ENCODE data around the gene SPC24.
"Not testable (repeated sequence)": the region's sequence is repeated elsewhere in the genome, so short reads cannot be mapped to it uniquely, and the experiment has no call there.

SPC24 gene

DNA sequence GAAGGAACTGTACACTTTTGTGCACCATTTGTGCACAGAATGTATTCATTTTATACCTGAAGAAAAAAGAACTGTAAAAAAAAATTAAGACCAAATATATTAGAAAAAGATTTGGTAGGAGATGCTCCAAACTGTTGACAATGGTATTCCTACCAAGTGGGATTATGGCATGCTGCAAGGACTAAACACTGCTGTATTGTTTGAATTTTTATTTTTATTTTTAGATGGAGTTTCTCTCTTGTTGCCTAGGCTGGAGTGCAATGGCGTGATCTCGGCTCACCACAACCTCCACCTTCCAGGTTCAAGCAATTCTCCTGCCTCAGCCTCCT is 4.8 kb upstream of the SPC24 start:
- DNase-seq = not testable (repeated sequence)

DNA sequence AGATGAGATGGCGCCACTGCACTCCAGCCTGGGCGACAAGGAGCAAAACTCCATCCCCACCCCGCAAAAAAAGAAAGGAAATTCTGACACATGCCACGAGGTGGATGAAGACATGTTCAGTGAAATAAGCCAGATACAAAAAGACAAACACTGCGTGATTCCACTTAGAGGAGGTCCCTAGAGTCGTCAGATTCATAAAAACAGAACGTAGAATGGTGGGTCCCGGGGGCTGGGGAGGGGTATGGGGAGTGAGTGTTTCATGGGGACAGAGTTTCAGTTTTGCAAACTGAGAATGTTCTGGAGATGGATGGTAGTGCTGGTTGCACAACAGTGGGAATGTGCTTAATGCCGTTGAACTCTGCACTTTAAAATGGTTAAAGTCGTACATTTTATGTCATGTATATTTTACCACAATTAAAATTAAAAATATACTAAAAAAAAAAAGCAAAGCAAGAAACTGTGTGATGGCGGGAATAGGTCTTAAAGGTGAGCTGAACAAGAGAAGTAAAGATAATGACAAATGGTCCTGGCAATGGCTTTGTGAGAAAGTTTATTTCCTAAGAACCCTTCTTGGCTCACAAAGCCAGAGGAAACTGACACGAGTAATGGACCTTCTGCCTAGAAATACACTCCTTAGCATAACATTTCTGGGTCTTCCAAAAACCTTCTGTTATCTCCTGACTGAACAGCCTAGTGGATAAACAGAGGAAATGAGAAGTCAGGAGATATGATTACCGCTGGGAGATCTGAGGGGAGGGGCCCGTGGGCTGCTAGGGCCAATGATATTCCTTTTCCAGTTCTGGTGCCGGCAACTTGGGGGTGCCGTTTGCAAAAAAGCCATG is 4.2 kb upstream of the SPC24 start:
- no peak for DNase-seq

DNA sequence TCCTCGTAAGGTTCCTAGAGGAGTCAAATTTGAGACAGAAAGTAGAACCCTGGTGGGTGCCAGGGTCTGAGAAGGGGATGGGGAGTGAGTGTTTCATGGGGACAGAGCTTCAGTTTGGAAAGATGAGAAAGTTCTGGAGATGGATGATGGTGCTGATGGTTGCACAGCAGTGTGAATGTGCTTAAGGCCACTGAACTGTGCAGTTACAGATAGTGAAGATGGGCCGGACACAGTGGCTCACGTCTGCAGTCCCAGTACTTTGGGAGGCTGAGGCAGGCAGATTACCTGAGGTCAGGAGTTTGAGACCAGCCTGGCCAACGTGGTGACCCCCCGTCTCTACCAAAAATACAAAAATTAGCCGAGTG is 917 bp downstream of the SPC24 start:
- no peak for DNase-seq

DNA sequence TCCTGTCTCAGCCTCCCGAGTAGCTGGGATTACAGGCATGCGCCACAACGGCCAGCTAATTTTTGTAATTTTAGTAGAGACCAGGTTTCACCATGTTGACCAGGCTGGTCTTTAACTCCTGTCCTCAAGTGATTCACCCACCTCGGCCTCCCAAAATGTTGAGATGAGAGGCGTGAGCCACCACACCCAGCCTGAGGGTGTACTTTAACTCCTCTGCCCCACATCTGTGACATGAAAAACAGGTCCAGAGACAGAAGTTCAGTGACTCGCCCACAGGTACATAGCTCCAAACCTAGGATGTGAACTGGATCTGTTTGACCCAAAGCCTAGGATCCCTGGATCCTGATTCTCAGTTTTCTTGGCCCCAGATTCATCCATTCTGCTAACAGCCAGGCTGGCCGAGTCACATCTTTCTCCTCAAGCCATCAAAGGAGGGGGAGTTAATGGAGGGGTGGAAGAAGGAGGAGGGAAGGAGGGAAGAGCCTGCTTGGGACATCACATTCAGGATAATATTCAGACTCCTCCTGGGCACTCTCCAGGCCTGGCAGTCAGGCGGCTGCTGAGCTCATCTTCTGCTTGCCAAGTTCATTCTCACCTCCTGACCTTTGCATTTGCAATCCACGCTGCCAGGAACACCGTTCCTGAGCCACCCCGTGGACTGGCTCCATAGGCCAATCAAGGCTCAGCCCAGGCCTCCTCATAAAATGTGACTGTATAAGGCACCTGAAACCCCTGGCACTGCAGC is 3.1 kb downstream of the SPC24 start:
- no peak for DNase-seq

DNA sequence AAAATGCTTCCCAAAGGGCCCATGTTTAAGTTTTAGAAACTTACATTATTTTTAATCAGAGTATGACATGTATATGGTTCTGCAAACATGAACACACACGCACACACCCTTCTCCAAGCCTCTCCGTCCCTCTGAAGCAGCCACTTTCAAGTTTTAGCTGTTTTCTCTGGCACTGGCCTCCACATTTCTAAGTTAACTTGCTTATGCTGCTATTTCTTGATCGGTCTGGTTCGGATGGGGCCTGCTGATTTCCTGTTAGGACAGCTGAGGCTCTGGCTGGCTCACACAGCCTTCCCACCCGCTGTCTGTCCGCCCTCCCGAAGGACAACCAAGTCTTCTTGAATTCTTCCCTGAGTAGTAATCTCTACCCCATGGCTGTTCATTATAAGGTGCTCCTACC is 4.4 kb downstream of the SPC24 start:
- DNase-seq = no peak

DNA sequence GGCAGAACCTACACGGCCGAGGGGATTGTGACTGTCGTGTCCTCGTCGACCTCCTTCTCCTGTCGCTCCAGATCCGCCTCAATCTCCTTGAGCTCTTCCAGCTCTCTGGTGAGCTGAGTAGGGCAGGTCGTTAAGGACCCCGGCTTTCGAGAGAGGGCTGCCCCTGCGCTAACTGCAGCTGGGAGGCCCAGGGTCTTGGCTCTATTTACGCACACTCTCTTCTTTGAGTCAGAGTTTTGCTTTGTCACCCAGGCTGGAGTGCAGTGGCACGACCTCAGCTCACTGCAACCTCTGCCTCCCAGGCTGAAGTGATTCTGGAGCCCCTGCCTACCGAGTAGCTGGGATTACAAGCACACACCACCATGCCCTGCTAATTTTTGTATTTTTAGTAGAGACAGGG is 7.6 kb downstream of the SPC24 start:
- no peak for DNase-seq

DNA sequence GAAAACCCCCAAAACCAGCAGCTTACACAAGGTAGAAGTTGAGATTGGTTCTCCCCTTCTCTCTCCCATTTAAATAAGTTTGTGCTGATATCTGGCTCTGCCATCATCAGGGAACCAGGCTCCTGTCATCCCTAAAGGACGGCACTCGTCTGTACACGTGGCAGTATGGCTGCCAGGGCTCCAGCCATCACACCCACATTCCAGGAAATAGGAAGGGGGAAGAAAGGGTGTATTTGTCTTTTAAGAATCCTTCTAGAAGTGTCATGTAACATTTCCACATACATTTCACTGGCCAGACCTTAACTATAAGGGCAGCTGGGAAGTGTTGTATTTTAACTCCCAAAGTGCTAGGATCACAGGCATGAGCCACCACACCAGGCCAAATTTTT is 10.1 kb downstream of the SPC24 start:
- no peak for DNase-seq

DNA sequence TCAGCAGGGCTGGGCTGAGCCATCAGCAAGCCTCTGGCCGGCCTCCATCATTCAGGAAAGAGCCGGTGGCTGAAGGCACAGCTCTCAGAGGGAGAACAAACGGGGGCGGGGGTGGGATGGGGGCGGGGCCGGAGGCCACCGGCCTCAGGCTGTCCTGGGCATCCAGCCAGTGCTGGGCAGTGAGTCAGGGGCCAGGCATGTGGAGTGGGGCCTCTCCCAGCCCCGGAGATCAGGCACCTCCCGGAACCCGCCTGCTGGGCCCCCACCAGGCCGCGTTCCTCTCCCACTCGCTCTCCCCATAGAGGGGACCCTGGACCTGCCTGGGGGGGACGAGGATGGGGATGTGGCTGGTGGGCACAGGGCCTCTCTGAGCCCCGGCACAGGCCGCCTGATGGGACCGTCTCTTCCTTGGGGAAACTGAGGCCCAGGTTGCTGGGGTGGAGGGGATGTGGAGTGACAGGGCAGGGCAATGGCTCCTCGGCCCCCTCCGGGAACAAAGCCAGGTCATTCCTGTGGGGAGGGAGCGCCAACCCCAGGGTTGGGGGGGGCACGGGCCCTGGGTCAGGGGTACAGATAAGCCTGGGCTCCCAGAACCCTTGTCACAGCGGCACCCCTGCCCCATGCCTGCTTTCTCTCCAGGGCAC is 12.9 kb downstream of the SPC24 start:
- DNase-seq = peak in 1 of 2 experiments; percentile 53

DNA sequence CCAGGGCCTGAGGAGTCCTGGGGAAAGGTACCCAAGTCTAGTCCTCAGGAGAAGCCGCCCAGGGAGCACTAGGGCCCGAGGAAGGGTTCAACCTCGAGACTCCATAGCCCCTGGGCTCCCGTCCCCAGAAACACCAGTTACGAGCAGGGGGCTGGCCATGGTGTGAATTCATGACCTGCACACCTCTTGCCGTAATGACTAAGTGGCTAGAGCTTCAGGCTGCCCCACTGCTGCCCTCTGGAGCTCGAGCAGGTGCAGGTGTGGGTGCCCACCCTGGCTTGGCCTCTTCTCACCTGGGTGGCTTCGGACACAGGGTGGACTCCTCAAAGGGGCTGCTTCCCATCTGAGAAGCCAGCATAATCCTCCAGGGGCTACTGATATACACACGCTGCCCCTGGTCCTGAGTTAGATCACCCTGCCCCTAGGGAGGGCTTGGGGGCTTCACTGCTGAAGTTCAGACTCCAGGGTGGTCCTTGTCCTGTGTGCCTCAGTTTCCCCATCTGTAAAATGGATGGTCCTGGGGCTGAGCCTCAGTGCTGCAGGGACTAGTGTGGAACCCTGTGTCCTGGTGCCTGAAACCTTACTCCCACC is 13.6 kb downstream of the SPC24 start:
- no peak for DNase-seq

DNA sequence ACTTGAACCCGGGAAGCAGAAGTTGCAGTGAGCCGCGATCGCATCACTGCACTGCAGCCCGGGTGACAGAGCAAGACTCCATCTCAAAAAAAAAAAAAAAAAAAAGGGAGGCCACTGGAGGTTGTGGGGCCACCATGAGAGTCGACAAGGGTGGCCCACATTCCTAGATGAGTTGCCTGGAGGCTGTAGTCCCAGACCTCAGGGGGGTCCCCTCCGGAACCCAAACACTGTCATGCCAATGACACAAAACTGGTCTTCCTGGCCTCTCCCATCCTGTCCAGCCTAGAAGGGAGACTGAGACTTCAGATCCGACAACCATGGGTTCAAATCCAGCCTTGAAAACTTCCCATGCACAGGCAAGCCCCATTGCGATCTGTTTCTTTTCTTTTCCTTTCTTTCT is 14.7 kb downstream of the SPC24 start:
- no peak for DNase-seq

DNA sequence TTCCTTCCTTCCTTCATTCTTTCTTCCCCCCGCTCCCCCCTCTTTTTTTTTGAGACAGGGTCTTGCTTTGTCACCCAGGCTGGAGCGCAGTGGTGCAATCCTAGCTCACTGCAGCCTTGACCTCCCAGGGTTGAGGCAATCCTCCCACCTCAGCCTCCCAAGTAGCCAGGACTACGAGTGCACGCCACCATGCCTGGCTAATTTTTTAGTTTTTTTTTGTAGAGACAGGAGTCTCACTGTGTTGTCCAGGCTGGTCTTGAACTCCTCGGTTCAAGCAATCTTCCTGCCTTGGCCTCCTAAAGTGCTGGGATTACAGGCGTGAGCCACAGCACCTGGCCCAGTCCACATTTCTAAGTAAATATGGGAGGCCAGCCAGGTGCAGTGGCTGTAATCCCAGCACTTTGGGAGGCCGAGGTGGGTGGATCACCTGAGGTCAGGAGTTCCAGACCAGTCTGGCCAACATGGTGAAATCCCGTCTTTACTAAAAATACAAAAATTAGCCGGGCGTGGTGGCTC is 15.5 kb downstream of the SPC24 start:
- DNase-seq = not testable (repeated sequence)

DNA sequence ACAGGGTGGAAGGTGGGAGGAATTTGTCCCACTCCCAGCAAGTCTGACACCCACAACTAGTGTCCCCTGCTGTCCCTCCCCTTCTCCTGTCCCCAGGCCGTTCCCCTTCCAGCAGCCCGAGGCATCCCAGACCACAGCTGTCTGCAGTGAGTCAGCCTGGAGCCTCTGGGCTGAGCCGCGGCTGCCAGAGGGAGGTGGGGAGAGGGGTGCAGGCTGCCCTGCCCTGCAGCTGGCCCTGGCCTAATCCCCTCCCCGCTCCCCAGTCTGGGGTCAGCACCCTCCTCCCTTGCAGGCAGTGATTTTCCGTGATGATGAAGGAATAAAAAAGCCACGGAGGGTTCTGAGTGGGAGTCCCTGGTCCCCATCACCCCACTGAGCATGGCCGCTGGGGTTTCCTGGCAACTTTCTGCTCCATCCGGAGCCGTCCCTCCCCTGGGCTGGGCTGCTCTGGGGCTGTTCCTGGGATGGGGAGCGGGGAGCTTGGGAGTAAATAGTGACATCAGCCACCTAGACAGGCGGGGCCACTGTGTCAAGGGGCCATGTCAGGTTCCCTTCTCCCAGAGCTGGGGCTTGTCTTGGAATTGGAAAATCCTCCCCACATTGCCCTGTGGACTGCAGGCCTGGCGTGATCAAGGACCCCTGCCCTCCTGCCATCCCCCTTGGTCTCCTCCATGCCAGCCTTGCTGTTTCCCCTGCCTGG is 16.8 kb downstream of the SPC24 start:
- peak in 1 of 2 experiments; percentile 63 for DNase-seq

DNA sequence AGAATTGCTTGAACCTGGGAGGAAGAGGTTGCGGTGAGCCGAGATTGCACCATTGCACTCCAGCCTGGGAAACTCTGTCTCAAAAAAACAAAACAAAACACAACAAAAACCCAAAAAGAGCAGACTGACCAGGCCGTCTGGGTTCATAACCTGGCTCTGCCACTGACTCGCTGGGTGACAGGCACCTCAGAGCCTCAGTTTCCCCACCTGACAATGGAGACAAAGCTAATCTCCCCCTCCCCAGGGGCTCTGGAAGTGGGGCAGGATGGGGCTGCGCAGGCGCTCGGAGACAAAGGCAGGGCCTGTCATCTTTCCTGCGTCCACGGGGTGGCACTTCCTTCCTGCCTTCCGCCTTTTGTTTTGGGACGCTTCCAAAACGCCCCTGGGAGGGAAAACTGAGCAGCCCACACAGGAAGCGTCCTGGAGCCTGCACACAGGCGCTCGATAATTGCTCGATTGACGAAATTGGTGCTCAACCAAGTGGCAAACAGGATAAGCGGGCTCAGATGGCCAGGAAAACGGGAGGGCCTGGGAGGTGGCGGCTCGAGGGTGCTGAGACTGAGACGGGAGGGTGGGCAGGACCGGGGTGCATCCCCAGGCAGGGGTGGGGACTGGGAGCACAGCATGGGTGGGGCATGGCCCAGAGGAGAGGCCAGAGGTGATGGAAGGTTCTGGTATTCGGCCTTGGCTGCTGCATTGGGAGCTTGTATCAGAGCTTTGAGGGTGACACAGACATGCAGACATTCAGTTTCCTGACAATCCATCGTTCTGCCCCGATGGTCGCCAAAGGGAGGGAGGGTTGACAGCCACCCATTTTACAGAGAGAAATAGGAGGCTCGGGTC is 17.8 kb downstream of the SPC24 start:
- peak; percentile 64 to 82 for DNase-seq

DNA sequence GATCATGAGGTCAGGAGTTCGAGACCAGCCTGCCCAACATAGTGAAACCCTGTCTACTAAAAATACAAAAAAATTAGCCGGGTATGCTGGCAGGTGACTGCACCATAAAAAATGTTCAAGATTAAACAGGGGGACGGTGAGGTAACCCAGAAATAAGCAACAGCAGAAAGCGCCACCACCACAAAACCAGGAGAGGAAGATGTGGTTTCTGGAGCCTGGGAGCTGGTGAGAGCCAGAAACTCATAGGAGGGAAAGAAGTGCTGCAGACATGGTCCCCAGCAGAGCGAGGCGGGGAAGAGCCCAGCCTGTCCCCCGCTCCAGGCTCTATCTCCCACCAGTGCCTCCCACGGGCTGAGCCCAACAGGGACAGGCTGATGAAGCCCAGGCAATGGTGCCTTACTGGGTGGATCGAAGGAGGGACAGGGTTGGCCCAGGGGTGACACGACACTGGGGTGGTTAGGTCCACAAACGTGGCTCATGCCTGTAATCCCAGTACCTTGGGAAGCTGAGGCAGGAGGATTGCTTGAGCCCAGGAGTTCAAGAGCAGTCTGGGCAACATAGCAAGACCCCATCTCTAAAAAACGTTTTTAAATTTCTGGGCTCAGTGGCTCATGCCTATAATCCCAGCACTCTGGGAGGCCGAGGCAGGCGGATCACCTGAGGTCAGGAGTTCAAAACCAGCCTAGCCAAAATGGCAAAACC is 19.0 kb downstream of the SPC24 start:
- no peak for DNase-seq

DNA sequence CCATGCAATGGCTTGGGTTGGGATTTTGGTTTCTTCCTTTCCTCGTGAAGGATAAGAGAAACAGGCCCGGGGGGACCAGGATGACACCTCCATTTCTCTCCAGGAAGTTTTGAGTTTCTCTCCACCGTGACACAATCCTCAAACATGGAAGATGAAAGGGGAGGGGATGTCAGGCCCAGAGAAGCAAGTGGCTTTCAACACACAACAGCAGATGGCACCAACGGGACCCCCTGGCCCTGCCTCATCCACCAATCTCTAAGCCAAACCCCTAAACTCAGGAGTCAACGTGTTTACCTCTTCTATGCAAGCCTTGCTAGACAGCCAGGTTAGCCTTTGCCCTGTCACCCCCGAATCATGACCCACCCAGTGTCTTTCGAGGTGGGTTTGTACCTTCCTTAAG is 24.1 kb downstream of the SPC24 start:
- no peak for DNase-seq

DNA sequence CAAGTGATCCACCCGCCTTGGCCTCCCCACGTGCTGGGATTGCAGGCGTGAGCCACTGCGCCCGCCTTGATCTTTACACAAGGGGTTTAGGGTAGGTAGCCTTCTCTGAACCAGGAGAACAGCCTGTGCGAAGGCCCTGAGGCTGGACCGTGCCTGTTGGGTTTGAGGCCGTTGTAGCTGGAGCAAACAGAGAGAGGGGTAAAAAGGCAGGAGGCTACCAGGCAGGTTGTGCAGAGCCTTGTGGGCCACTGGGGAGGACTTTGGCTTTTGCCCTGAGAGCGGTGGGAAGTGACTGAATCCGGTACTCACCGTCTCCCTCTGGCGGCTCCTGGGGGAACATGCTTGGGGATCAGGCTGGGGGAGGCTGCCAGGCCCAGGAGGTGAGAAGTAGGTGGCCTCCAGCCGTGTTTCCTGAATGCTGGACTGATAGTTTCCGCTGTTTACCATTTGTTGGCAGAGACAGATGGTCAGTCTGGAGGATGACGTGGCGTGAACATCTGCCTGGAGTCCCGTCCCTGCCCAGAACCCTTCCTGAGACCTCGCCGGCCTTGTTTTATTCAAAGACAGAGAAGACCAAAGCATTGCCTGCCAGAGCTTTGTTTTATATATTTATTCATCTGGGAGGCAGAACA is 24.6 kb downstream of the SPC24 start:
- peak; percentile 62 to 66 for DNase-seq

DNA sequence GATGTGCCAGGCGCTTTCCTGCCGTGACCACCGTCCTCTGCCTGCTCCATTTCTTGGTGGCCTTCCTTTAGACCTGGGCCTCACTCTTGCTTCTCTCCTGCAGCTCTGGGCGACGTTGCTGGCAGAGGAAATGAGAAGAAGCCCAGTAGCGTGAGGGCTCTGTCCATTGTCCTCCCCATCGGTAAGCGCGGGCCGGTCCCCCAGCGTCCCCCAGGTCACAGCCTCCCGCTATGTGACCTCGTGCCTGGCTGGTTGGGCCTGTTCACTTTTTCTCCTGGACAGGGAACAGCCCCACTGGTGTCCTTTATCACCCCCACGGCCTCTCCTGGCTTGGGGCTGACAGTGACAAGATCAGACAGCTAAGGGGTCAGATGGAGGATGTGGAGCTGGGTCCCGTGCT is 27.7 kb downstream of the SPC24 start:
- no peak for DNase-seq

DNA sequence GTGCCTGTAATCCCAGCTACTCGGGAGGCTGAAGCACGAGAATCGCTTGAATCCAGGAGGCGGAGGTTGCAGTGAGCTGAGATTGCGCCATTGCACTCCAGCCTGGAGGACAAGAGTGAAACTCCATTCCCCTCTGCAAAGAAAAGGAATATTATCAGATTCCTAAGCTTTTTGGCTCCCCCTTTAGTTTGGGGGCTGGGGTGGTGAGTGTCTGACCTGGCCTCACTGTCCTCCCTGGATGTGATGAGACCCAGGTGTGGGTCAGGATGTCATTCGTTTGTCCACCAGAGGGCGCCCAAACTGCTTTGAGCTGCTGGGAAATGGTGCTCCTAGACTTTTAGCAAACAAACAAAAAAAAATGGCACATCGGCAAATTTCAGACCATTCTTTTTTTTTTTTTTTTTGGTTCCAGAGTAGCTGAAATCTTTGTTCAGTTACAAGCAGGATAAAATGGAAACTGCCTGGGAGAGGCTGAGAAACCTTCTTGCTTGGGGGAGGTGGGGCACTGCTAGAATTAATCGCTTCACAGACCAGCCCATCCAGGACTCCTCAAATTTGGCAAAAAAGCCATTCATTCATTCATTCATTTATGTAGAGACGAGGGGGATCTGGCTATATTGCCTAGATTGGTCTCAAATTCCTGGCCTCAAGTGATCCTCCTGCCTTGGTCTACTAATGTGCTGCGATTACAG is 29.4 kb downstream of the SPC24 start:
- DNase-seq = peak; percentile 48 to 53

DNA sequence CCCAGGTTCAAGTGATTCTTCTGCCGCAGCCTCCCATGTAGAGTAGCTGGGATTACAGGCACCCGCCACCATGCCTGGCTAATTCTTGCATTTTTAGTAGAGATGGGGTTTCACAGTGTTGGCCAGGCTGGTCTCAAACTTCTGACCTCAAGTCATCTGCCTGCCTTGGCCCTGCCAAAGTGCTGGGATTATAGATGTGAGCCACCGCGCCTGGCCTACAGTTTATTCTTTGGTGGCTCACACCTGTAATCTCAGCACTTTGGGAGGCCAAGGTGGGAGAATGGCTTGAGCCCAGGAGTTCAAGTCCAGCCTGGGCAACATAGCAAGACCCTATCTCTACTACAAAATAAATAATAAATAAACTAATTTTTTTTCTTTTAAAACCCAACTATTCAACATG is 31.4 kb downstream of the SPC24 start:
- not testable (repeated sequence) for DNase-seq

DNA sequence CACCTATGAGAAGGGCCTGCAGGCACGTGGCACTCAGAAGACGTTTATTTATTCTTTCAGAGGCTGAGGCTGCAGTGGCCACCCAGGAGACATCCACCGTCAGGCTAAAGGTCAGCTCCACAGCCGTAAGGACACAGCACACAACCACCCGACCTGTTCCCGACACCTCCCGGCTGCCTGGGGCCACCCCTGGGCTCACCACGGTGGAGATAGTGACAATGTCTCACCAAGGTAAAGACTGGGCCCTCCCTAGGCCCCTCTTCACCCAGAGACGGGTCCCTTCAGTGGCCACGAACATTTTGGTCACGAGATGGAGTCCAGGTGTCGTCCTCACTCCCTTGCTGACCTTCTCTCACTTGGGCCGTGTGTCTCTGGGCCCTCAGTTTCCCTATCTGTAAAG is 32.5 kb downstream of the SPC24 start:
- DNase-seq = no peak
